Measurements from ENCODE around the gene TRIM75.
"Not testable (repeated sequence)": the region's sequence is repeated elsewhere in the genome, so short reads cannot be mapped to it uniquely, and the experiment has no call there.

The TRIM75 gene

GRCh38 chr4:165031436-165032211 lies 22.0 kb upstream of the TRIM75 start, which contains the start of gene TRIM60:
TSS of gene TRIM60 (plus strand) at chr4:165031999. CDS start at chr4:165040073, 8,074 bp downstream.
- no peaks in the 10 kb centered on the region for H3K9me3 Mint-ChIP-seq
- no peaks in the 10 kb centered on the region for H3K4me1 Mint-ChIP-seq
- ATAC-seq (replicated peaks; ENCODE audit: extremely low read depth, poor library complexity, severe bottlenecking) (no peak), DNase-seq (ENCODE audit: low spot score in 2 of 2) (no peak)
- H3K4me3 Mint-ChIP-seq = no peak within 1 kb of the TSS
- no peak within 1 kb of the TSS for H3K27ac Mint-ChIP-seq (ENCODE audit: low read depth)
- H3K27me3 Mint-ChIP-seq = peaks cover 4% of the 10 kb centered on the region
- no peaks in the 10 kb centered on the region for H3K36me3 Mint-ChIP-seq (ENCODE audit: insufficient read depth)

DNA sequence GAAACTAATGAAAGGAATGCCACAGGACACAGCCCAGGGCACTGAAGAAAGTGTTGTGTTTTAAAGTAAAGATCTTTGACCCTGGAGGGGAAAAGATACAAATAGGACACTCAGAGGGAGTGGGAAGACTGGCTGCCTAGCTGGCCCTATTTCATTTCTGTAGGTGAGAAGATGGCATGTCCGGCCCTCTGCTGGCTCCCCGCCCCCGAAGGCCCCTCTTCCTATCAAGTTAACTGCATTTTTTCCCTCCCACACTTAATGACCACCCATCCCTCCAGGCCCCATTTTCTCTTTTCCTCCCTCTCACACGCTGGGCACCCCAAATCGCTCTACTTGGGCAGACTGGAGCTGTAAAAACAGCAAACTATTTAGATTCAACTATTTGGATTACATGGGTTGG lies 5.5 kb upstream of the TRIM75 start:
- Mint-ChIP-seq H3K36me3 (ENCODE audit: insufficient read depth) (no peaks in the 10 kb centered on the region), H3K27ac (ENCODE audit: low read depth) (no peak overlapping the region), H3K4me1 (no peaks in the 10 kb centered on the region), H3K27me3 (peaks cover 12% of the 10 kb centered on the region), H3K9me3 (no peaks in the 10 kb centered on the region), H3K4me3 (no peak overlapping the region)
- ATAC-seq (replicated peaks; ENCODE audit: extremely low read depth, poor library complexity, severe bottlenecking) (no peak), DNase-seq (ENCODE audit: low spot score in 2 of 2) (no peak)

GRCh38 chr4:165052627-165053026 lies 1.0 kb upstream of the TRIM75 start:
- Mint-ChIP-seq H3K27ac (ENCODE audit: low read depth) (no peak overlapping the region), H3K27me3 (peaks cover 11% of the 10 kb centered on the region)

DNA sequence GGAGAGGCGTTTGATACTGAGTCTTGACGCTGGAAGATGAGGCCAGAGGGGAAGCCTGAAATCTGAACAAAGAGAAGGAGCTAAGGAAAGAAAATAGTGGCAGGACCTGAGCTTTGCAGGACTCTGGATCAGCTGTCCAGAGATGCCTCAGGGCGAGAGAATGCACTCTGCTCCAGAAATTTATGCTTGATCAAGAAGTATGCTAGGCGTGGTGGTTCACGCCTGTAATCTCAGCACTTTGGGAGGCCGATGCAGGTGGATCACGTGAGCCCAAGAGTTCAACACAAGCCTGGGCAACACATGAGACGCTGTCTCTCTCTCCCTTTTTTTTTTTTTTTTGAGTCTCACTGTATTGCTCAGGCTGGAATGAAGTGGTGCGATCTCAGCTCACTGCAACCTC lies 1.9 kb downstream of the TRIM75 start:
- no peaks in the 10 kb centered on the region for H3K4me1 Mint-ChIP-seq
- DNase-seq (ENCODE audit: low spot score in 2 of 2) (no peak), ATAC-seq (replicated peaks; ENCODE audit: extremely low read depth, poor library complexity, severe bottlenecking) (no peak)
- no peaks in the 10 kb centered on the region for H3K36me3 Mint-ChIP-seq (ENCODE audit: insufficient read depth)
- H3K9me3 Mint-ChIP-seq = no peaks in the 10 kb centered on the region
- no peak overlapping the region for H3K4me3 Mint-ChIP-seq
- H3K27ac Mint-ChIP-seq (ENCODE audit: low read depth) = no peak overlapping the region
- H3K27me3 Mint-ChIP-seq = no peaks in the 10 kb centered on the region

More at GRCh38 chr4:165052627-165053026, 1.0 kb upstream of the TRIM75 start:
- no peaks in the 10 kb centered on the region for H3K9me3 Mint-ChIP-seq
- no peak overlapping the region for H3K4me3 Mint-ChIP-seq
- DNase-seq (ENCODE audit: low spot score in 2 of 2) = no peak
- no peaks in the 10 kb centered on the region for H3K4me1 Mint-ChIP-seq
- H3K36me3 Mint-ChIP-seq (ENCODE audit: insufficient read depth) = no peaks in the 10 kb centered on the region
- ATAC-seq (replicated peaks; ENCODE audit: extremely low read depth, poor library complexity, severe bottlenecking) = no peak

- H3K4me3 Mint-ChIP-seq = no peak overlapping the region
- no peaks in the 10 kb centered on the region for H3K4me1 Mint-ChIP-seq
- DNase-seq (ENCODE audit: low spot score in 2 of 2) (no peak), ATAC-seq (replicated peaks; ENCODE audit: extremely low read depth, poor library complexity, severe bottlenecking) (no peak)
- H3K9me3 Mint-ChIP-seq = no peaks in the 10 kb centered on the region
- H3K27me3 Mint-ChIP-seq = no peaks in the 10 kb centered on the region
- H3K36me3 Mint-ChIP-seq (ENCODE audit: insufficient read depth) = no peaks in the 10 kb centered on the region
- no peak overlapping the region for H3K27ac Mint-ChIP-seq (ENCODE audit: low read depth)
Observed at GRCh38 chr4:165058666-165059065, 5.0 kb downstream of the TRIM75 start.

GRCh38 chr4:165059386-165059785 lies 5.7 kb downstream of the TRIM75 start:
- Mint-ChIP-seq H3K4me3 (no peak overlapping the region), H3K9me3 (no peaks in the 10 kb centered on the region), H3K4me1 (no peaks in the 10 kb centered on the region), H3K36me3 (ENCODE audit: insufficient read depth) (no peaks in the 10 kb centered on the region), H3K27me3 (no peaks in the 10 kb centered on the region), H3K27ac (ENCODE audit: low read depth) (no peak overlapping the region)
- ATAC-seq (replicated peaks; ENCODE audit: extremely low read depth, poor library complexity, severe bottlenecking) (no peak), DNase-seq (ENCODE audit: low spot score in 2 of 2) (no peak)

DNA sequence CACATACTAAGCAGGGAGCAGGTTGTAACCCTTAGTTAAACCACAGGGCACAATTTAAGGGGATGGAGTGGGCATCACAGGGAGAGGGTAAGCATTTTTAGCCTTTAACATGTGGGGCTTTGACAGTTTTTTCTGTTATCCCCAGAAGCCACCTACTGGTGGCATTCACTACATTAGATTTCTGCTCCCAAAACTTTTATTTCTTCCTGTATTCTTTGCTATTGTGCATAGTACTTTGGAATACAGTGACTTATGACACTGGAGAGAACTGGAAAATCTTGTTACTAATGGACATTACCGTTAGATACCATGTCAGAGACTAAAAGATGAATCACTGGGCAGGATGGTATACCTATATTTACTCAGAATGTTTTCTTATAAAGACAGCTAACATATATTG lies 7.3 kb downstream of the TRIM75 start:
- H3K27ac Mint-ChIP-seq (ENCODE audit: low read depth) = no peak overlapping the region
- ATAC-seq (replicated peaks; ENCODE audit: extremely low read depth, poor library complexity, severe bottlenecking) (no peak), DNase-seq (ENCODE audit: low spot score in 2 of 2) (no peak)
- H3K4me3 Mint-ChIP-seq = no peak overlapping the region
- no peaks in the 10 kb centered on the region for H3K27me3 Mint-ChIP-seq
- no peaks in the 10 kb centered on the region for H3K4me1 Mint-ChIP-seq
- no peaks in the 10 kb centered on the region for H3K36me3 Mint-ChIP-seq (ENCODE audit: insufficient read depth)
- H3K9me3 Mint-ChIP-seq = no peaks in the 10 kb centered on the region

DNA sequence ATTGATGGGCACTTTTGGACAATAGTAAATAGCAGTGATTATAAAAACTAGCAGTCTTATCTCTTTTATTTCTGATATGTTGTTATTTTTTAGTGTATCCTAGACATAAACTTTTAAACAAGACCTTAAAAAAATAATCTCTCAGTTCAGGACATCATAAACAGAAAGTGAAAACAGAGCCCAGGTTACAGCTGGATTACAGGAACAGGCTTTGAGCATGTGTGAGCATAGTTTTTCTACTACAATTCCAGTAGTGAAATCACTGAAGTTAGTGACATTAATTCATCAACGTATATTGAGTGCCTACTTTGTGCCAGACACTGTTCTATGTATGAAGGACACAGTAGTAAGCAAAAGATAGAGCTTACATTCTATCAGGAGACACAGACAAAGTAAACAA lies 16.9 kb downstream of the TRIM75 start:
- no peak overlapping the region for H3K27ac Mint-ChIP-seq (ENCODE audit: low read depth)
- DNase-seq (ENCODE audit: low spot score in 2 of 2) (no peak), ATAC-seq (replicated peaks; ENCODE audit: extremely low read depth, poor library complexity, severe bottlenecking) (no peak)
- no peaks in the 10 kb centered on the region for H3K36me3 Mint-ChIP-seq (ENCODE audit: insufficient read depth)
- no peaks in the 10 kb centered on the region for H3K27me3 Mint-ChIP-seq
- H3K4me1 Mint-ChIP-seq = no peaks in the 10 kb centered on the region
- no peak overlapping the region for H3K4me3 Mint-ChIP-seq
- no peaks in the 10 kb centered on the region for H3K9me3 Mint-ChIP-seq

GRCh38 chr4:165073346-165073745 lies 19.7 kb downstream of the TRIM75 start:
- not testable (repeated sequence) for ATAC-seq (replicated peaks; ENCODE audit: extremely low read depth, poor library complexity, severe bottlenecking); H3K9me3 Mint-ChIP-seq; H3K27me3 Mint-ChIP-seq; H3K4me1 Mint-ChIP-seq; H3K36me3 Mint-ChIP-seq (ENCODE audit: insufficient read depth); DNase-seq (ENCODE audit: low spot score in 2 of 2); H3K4me3 Mint-ChIP-seq; H3K27ac Mint-ChIP-seq (ENCODE audit: low read depth)

- no peaks in the 10 kb centered on the region for H3K27me3 Mint-ChIP-seq
- ATAC-seq (replicated peaks; ENCODE audit: extremely low read depth, poor library complexity, severe bottlenecking) = no peak
- no peak overlapping the region for H3K27ac Mint-ChIP-seq (ENCODE audit: low read depth)
- no peaks in the 10 kb centered on the region for H3K4me1 Mint-ChIP-seq
- no peak overlapping the region for H3K4me3 Mint-ChIP-seq
- no peak for DNase-seq (ENCODE audit: low spot score in 2 of 2)
- H3K9me3 Mint-ChIP-seq = no peaks in the 10 kb centered on the region
- H3K36me3 Mint-ChIP-seq (ENCODE audit: insufficient read depth) = peaks cover 20% of the 10 kb centered on the region
Observed at GRCh38 chr4:165077034-165077578, 23.4 kb downstream of the TRIM75 start.

GRCh38 chr4:165079476-165079875 lies 25.8 kb downstream of the TRIM75 start:
- Mint-ChIP-seq H3K36me3 (ENCODE audit: insufficient read depth) (peaks cover 26% of the 10 kb centered on the region), H3K4me3 (no peak overlapping the region), H3K4me1 (no peaks in the 10 kb centered on the region), H3K27me3 (no peaks in the 10 kb centered on the region), H3K27ac (ENCODE audit: low read depth) (no peak overlapping the region), H3K9me3 (no peaks in the 10 kb centered on the region)
- DNase-seq (ENCODE audit: low spot score in 2 of 2) (no peak), ATAC-seq (replicated peaks; ENCODE audit: extremely low read depth, poor library complexity, severe bottlenecking) (no peak)

DNA sequence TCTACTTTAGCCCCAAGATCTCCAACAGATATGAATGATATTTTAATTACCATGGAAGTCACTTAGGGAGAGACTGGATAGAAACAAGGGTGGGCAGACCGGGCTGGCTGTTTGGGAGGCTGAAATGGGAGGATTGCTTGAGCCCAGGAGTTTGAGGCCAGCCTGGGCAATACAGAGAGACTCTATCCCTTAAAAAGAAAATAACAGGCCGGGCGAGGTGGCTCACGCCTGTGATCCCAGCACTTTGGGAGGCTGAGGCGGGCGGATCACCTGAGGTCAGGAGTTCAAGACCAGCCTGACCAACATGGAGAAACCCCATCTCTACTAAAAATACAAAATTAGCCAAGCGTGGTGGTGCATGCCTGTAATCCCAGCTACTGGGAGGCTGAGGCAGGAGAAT lies 31.1 kb downstream of the TRIM75 start:
- H3K36me3 Mint-ChIP-seq (ENCODE audit: insufficient read depth) = peaks cover 32% of the 10 kb centered on the region
- not testable (repeated sequence) for H3K27ac Mint-ChIP-seq (ENCODE audit: low read depth); H3K4me3 Mint-ChIP-seq; H3K27me3 Mint-ChIP-seq; ATAC-seq (replicated peaks; ENCODE audit: extremely low read depth, poor library complexity, severe bottlenecking); H3K9me3 Mint-ChIP-seq; H3K4me1 Mint-ChIP-seq; DNase-seq (ENCODE audit: low spot score in 2 of 2)

GRCh38 chr4:165085946-165086345 lies 32.3 kb downstream of the TRIM75 start:
- H3K27me3 Mint-ChIP-seq = no peaks in the 10 kb centered on the region
- H3K4me1 Mint-ChIP-seq = no peaks in the 10 kb centered on the region
- no peak for ATAC-seq (replicated peaks; ENCODE audit: extremely low read depth, poor library complexity, severe bottlenecking)
- no peak overlapping the region for H3K27ac Mint-ChIP-seq (ENCODE audit: low read depth)
- no peaks in the 10 kb centered on the region for H3K9me3 Mint-ChIP-seq
- peaks cover 31% of the 10 kb centered on the region for H3K36me3 Mint-ChIP-seq (ENCODE audit: insufficient read depth)
- no peak for DNase-seq (ENCODE audit: low spot score in 2 of 2)
- no peak overlapping the region for H3K4me3 Mint-ChIP-seq
